GF-D8 (cell line): ENCODE results near the gene PRDM2.

ENCODE experiments used
- DNase-seq: peaks from one replicate; lab custom pipeline; 2025; lab: John Stamatoyannopoulos, UW

The PRDM2 gene

DNA sequence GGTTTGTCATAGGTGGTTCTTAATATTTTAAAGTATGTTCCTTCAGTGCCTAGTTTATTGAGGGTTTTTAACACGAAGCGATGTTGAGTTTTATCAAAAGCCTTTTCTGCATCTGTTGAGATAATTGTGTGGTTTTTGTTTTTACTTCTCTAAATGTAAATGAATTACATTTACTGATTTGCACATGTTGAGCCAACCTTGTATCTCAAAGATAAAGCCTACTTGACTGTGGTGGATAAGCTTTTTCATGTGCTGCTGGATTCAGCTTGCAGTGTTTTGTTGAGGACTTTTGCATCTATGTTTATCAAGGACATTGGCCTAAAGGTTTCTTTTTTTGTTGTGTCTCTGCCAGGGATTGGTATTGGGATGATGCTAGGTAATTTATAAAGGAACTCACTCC lies 142.5 kb downstream of the PRDM2 start:
- no peak for DNase-seq

DNA sequence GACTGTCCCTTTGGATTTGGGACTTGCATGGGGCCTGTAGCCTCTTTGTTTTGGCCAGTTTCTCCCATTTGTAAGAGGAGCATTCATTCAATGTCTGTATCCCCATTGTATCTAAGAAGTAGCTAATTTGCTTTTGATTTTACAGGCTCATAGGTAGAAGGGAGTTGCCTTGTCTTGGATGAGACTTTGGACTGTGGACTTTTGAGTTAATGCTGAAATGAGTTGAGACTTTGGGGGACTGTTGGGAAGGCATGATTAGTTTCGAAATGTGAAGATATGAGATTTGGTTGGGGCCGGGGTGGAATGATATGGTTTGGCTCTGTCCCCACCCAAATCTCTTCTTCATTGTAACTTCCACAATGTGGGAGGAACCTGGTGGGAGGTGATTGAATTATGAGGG lies 151.7 kb downstream of the PRDM2 start:
- no peak for DNase-seq

DNA sequence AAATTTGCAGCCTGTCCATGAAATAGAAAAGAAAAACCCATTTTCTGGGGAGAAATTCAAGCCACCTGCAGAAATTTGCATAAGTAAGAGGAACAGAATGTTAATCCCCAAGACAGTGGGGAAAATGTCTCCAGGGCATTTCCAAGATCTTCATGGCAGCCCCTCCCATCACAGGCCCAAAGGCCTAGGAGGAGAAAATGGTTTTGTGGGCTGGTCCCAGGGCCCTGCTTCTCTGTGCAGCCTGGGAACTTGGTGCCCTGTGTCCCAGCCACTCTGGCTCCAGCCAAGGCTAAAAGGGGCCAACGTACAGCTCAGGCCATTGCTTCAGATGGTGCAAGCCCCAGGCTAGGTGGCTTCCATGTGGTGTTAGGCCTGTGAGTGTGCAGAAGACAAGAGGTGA lies 155.6 kb downstream of the PRDM2 start:
- no peak for DNase-seq

- no peak for DNase-seq
These were observed 160.0 kb downstream of the PRDM2 start for GRCh38 chr1:13860031-13860430.

GRCh38 chr1:13864760-13865159 lies 164.8 kb downstream of the PRDM2 start:
- DNase-seq, result no peak

GRCh38 chr1:13865851-13866250 lies 165.9 kb downstream of the PRDM2 start:
- no peak for DNase-seq

DNA sequence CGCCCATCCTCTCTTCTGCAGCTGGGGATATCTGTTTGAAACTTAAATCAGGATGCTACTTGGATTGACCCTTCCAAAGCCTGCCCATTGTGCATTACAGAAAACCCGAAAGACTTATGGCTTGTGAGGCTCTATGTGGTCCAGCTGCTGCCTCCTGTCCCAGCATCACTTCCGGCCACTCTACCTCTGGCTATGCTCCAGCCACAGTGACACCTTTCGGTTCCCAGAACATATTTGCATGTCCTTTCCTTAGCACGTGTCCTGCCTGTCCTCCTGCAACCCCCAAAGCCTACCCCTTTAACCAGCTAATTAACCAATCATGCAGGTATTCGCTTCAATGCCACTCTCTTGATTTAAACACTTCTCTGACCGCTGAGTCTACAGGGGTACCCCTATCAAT lies 167.6 kb downstream of the PRDM2 start:
- no peak for DNase-seq

- no peak for DNase-seq
These were observed 169.3 kb downstream of the PRDM2 start for GRCh38 chr1:13869172-13869797.

DNA sequence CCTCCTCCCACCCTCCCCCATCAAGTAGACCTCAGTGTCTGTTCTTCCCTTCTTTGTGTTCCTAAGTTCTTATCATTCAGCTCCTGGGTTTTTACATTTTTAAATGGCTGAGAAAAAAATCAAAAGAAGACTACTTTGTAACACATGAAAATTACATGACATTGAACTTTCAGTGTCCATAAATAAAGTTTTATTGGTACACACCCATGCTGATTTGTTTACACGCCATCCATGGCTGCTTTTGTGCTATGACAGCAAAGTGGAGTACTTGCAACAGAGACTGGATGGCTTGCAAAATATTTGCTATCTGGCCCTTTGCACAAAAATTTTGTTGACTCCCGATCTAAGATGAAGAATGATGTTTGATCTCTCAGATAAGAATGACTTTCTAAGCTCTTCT lies 171.4 kb downstream of the PRDM2 start:
- no peak for DNase-seq

DNA sequence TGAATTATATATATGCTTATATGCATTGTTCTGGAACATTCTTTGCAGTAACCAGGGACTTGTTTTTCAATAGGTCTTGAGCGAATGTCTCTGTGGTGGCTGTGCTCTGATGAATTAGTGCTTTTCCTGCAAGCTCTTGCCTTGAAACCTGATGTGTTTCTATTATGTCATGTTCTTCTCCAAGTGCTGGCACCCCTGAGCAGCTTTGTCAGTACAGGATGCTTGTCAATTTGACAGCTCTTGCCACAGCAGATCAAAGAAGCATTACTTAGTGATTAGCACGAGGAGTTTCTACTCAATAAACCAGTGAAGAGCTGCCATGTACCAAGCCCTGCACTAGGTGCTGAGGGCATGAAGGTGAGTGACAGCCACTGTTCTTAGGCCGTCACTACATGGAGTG lies 171.9 kb downstream of the PRDM2 start:
- no peak for DNase-seq

- no peak for DNase-seq
These were observed 173.0 kb downstream of the PRDM2 start for GRCh38 chr1:13873032-13873431.
